HepG2 (cell line): ENCODE results near the gene IL17C. TPM values are rescaled to one million over a fixed set of nuclear protein-coding genes. Genes with fewer than 3 reads are reported as not detected.

Experiments used
- CHD4 ChIP-seq: fragments of 200-600 bp; sonication (generic); IDR thresholded peaks from 2 replicates; pipeline ENCODE4 v1.7.0; 2017; ENCODE audit warnings: mild to moderate bottlenecking, low read length, borderline replicate concordance
- PBX3 ChIP-seq: sonication (generic); formaldehyde crosslinking; IDR thresholded peaks from 2 replicates; pipeline ENCODE4 v1.8.1; 2023; ENCODE audit warnings: missing genetic modification reagents, inconsistent platforms, borderline replicate concordance
- TSC22D2 ChIP-seq: sonication (generic); formaldehyde crosslinking; IDR thresholded peaks from 2 replicates; pipeline ENCODE4 v1.5.1; 2020; ENCODE audit warnings: missing genetic modification reagents, mild to moderate bottlenecking, borderline replicate concordance
- ZMYM3 ChIP-seq: sonication (generic); formaldehyde crosslinking; IDR thresholded peaks from 2 replicates; pipeline ENCODE4 v1.5.1; 2020; ENCODE audit warnings: mild to moderate bottlenecking, missing genetic modification reagents
- ZNF407 ChIP-seq: sonication (generic); formaldehyde crosslinking; IDR thresholded peaks from one replicate; pipeline ENCODE4 v1.5.1; 2020; ENCODE audit warnings: mild to moderate bottlenecking, missing genetic modification reagents; ENCODE audit errors: not compliant biosample characterization
- ZNF615 ChIP-seq: sonication (generic); formaldehyde crosslinking; IDR thresholded peaks from 2 replicates; pipeline ENCODE4 v1.5.0; 2020; ENCODE audit warnings: mild to moderate bottlenecking, missing genetic modification reagents, borderline replicate concordance
- polyA plus RNA-seq, 8 experiments: library from polyadenylated mRNA; depleted of rRNA in 3 of 8; stranded (reverse) in 7 of 8; unstranded in 1 of 8; fragments of >200 nt; fragmentation: Illumina TruSeq in 4 of 8; extraction: Trizol in 4 of 8; gene quantifications; 2 replicates each; pipeline versions ENCODE4 v1.2.1 to v1.2.3, GENCODE V29; 2011 to 2016; ENCODE audit warnings: low read depth in 4 of 8, missing spikeins in 1 of 8, mixed read lengths in 1 of 8; ENCODE audit not compliant: insufficient read depth in 1 of 8
- total RNA-seq, 5 experiments: library from RNA; depleted of rRNA; stranded (reverse); fragments of >200 nt; fragmentation: Illumina TruSeq; extraction: Trizol; gene quantifications; 2 replicates each; pipeline ENCODE4 v1.2.3, GENCODE V29; 2016; ENCODE audit warnings: low read depth in 1 of 5
- TF ChIP-seq, protein P1 (sequence below): IDR thresholded peaks from 2 replicates; pipeline ENCODE4 v1.6.1; 2018; ENCODE audit warnings: missing genetic modification reagents, mild to moderate bottlenecking, missing compliant biosample characterization
- TF ChIP-seq, protein P2 (sequence below): sonication (generic); formaldehyde crosslinking; IDR thresholded peaks from 2 replicates; pipeline ENCODE4 v1.4.0; 2020; ENCODE audit warnings: missing genetic modification reagents
- TF ChIP-seq, protein P3 (sequence below): sonication (generic); formaldehyde crosslinking; IDR thresholded peaks from 2 replicates; pipeline ENCODE4 v1.4.0; 2020; ENCODE audit warnings: missing genetic modification reagents
- TF ChIP-seq, protein P4 (sequence below): sonication (generic); formaldehyde crosslinking; IDR thresholded peaks from 2 replicates; pipeline ENCODE4 v1.4.0; 2020; ENCODE audit warnings: missing genetic modification reagents
- TF ChIP-seq, protein P5 (sequence below): sonication (generic); formaldehyde crosslinking; IDR thresholded peaks from 2 replicates; pipeline ENCODE4 v1.5.0; 2020; ENCODE audit warnings: mild to moderate bottlenecking, missing genetic modification reagents

IL17C gene
- total and polyA plus RNA-seq, 2 of the 13 experiments (the other 11 are each of a cell fraction or from before 2014, with no cell fraction given), result not detected

- TF ChIP-seq, protein P1, sequence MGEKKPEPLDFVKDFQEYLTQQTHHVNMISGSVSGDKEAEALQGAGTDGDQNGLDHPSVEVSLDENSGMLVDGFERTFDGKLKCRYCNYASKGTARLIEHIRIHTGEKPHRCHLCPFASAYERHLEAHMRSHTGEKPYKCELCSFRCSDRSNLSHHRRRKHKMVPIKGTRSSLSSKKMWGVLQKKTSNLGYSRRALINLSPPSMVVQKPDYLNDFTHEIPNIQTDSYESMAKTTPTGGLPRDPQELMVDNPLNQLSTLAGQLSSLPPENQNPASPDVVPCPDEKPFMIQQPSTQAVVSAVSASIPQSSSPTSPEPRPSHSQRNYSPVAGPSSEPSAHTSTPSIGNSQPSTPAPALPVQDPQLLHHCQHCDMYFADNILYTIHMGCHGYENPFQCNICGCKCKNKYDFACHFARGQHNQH (CRISPR knock-in tag), result no peak; the same call in 1 of the 2 replicates
- TF ChIP-seq ZNF407 (CRISPR knock-in tag), result no peak
- peak; percentile 45; the same call in 1 of the 2 replicates for TF ChIP-seq CHD4
- TF ChIP-seq, protein P2, sequence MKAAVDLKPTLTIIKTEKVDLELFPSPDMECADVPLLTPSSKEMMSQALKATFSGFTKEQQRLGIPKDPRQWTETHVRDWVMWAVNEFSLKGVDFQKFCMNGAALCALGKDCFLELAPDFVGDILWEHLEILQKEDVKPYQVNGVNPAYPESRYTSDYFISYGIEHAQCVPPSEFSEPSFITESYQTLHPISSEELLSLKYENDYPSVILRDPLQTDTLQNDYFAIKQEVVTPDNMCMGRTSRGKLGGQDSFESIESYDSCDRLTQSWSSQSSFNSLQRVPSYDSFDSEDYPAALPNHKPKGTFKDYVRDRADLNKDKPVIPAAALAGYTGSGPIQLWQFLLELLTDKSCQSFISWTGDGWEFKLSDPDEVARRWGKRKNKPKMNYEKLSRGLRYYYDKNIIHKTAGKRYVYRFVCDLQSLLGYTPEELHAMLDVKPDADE (CRISPR knock-in tag), result no peak
- TF ChIP-seq, protein P3, sequence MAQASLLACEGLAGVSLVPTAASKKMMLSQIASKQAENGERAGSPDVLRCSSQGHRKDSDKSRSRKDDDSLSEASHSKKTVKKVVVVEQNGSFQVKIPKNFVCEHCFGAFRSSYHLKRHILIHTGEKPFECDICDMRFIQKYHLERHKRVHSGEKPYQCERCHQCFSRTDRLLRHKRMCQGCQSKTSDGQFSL (CRISPR knock-in tag), result peak; percentile 66; the same call in 1 of the 2 replicates
- TF ChIP-seq, protein P4, sequence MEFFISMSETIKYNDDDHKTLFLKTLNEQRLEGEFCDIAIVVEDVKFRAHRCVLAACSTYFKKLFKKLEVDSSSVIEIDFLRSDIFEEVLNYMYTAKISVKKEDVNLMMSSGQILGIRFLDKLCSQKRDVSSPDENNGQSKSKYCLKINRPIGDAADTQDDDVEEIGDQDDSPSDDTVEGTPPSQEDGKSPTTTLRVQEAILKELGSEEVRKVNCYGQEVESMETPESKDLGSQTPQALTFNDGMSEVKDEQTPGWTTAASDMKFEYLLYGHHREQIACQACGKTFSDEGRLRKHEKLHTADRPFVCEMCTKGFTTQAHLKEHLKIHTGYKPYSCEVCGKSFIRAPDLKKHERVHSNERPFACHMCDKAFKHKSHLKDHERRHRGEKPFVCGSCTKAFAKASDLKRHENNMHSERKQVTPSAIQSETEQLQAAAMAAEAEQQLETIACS, result no peak
- no peak for TF ChIP-seq ZNF615 (CRISPR knock-in tag)
- TF ChIP-seq PBX3 (CRISPR knock-in tag), result no peak
- TF ChIP-seq, protein P5, sequence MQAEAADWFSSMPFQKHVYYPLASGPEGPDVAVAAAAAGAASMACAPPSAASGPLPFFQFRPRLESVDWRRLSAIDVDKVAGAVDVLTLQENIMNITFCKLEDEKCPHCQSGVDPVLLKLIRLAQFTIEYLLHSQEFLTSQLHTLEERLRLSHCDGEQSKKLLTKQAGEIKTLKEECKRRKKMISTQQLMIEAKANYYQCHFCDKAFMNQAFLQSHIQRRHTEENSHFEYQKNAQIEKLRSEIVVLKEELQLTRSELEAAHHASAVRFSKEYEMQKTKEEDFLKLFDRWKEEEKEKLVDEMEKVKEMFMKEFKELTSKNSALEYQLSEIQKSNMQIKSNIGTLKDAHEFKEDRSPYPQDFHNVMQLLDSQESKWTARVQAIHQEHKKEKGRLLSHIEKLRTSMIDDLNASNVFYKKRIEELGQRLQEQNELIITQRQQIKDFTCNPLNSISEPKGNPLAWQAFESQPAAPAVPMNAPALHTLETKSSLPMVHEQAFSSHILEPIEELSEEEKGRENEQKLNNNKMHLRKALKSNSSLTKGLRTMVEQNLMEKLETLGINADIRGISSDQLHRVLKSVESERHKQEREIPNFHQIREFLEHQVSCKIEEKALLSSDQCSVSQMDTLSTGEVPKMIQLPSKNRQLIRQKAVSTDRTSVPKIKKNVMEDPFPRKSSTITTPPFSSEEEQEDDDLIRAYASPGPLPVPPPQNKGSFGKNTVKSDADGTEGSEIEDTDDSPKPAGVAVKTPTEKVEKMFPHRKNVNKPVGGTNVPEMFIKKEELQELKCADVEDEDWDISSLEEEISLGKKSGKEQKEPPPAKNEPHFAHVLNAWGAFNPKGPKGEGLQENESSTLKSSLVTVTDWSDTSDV (CRISPR knock-in tag), result 0 out of 2 replicates have a peak, but pooled peaks have one; percentile 34
- TF ChIP-seq ZMYM3, result peak; percentile 74; the same call in 1 of the 2 replicates
- TF ChIP-seq TSC22D2, result no peak
Observed at GRCh38 chr16:88597856-88598491, 40.4 kb upstream of the IL17C start (continued).
